Liver (tissue), 9 donors: Measurements from ENCODE around the gene NET1. TPM values are rescaled to one million over a fixed set of nuclear protein-coding genes. Genes with fewer than 3 reads are reported as not detected.

ENCODE experiments used
- DNase-seq: peaks from one replicate; pipeline ENCODE4 v3.0.0-alpha.2; 2017; ENCODE audit warnings: low spot score
- H3K27ac ChIP-seq, 2 donors: one replicate each; pipeline ENCODE4 v1.7.0; 2013; ENCODE audit warnings: inconsistent platforms in 2 of 2, low read length in 2 of 2, control low read depth in 1 of 2, low read depth in 1 of 2, mild to moderate bottlenecking in 1 of 2
- H3K27me3 ChIP-seq, 4 donors: one replicate each; pipeline versions ENCODE4 v1.6.1 to v1.7.0; 2013; ENCODE audit warnings: low read length in 3 of 4, inconsistent platforms in 1 of 4, mild to moderate bottlenecking in 1 of 4, moderate library complexity in 1 of 4; ENCODE audit not compliant: control insufficient read depth in 4 of 4, insufficient read depth in 4 of 4
- H3K36me3 ChIP-seq, 4 donors: one replicate each; pipeline versions ENCODE4 v1.6.1 to v1.7.0; 2013; ENCODE audit warnings: low read length in 3 of 4, mild to moderate bottlenecking in 3 of 4, low read depth in 1 of 4, moderate library complexity in 1 of 4; ENCODE audit not compliant: control insufficient read depth in 4 of 4, insufficient read depth in 3 of 4
- H3K4me1 ChIP-seq, 4 donors: one replicate each; pipeline versions ENCODE4 v1.6.1 to v1.7.0; 2013; ENCODE audit warnings: low read length in 3 of 4, mild to moderate bottlenecking in 3 of 4, moderate library complexity in 1 of 4; ENCODE audit not compliant: control insufficient read depth in 4 of 4, insufficient read depth in 4 of 4
- H3K4me3 ChIP-seq, 3 donors: one replicate each; pipeline versions ENCODE4 v1.6.1 to v1.7.0; 2013; ENCODE audit warnings: low read length in 3 of 3, control low read depth in 1 of 3, low read depth in 1 of 3, mild to moderate bottlenecking in 1 of 3
- H3K9ac ChIP-seq, 2 donors: one replicate each; pipeline ENCODE4 v1.7.0; 2013; ENCODE audit warnings: low read length in 2 of 2, mild to moderate bottlenecking in 2 of 2, moderate library complexity in 2 of 2, control low read depth in 1 of 2, low read depth in 1 of 2
- H3K9me3 ChIP-seq, 4 donors: one replicate each; pipeline versions ENCODE4 v1.6.1 to v1.7.0; 2013; ENCODE audit warnings: low read length in 3 of 4; ENCODE audit not compliant: control insufficient read depth in 4 of 4
- CTCF ChIP-seq: fragments of 150-350 bp; IDR thresholded peaks from 2 replicates; pipeline ENCODE4 v1.5.1; 2017; ENCODE audit warnings: improper control_type of control experiment, low read depth, low read length; ENCODE audit not compliant: missing input control
- EGR1 ChIP-seq, 2 donors: IDR thresholded peaks; 2 replicates each; pipeline ENCODE4 v1.6.1; 2016 to 2018; ENCODE audit warnings: antibody characterized with exemption in 2 of 2, low read depth in 2 of 2
- FOXA1 ChIP-seq: IDR thresholded peaks from 2 replicates; pipeline ENCODE4 v1.6.1; 2016; ENCODE audit warnings: antibody characterized with exemption
- FOXA2 ChIP-seq: IDR thresholded peaks from 2 replicates; pipeline ENCODE4 v1.6.1; 2016; ENCODE audit warnings: antibody characterized with exemption
- GABPA ChIP-seq, 2 donors: IDR thresholded peaks in 1 of 2; conservative IDR thresholded peaks in 1 of 2; 2 replicates each; pipeline ENCODE4 v1.6.1; 2016; ENCODE audit warnings: antibody characterized with exemption in 2 of 2, mild to moderate bottlenecking in 1 of 2, moderate library complexity in 1 of 2
- HNF4A ChIP-seq, 2 donors: conservative IDR thresholded peaks; 2 replicates each; pipeline ENCODE4 v1.6.1; 2016; ENCODE audit warnings: antibody characterized with exemption in 2 of 2, mild to moderate bottlenecking in 2 of 2
- HNF4G ChIP-seq: IDR thresholded peaks from 2 replicates; pipeline ENCODE4 v1.6.1; 2016; ENCODE audit warnings: antibody characterized with exemption
- JUND ChIP-seq, 2 donors: IDR thresholded peaks; 2 replicates each; pipeline ENCODE4 v1.6.1; 2016; ENCODE audit warnings: antibody characterized with exemption in 2 of 2
- NR2F2 ChIP-seq: IDR thresholded peaks from 2 replicates; pipeline ENCODE4 v1.6.1; 2016; ENCODE audit warnings: antibody characterized with exemption
- RAD21 ChIP-seq, 2 donors: IDR thresholded peaks; 2 replicates each; pipeline ENCODE4 v1.6.1; 2016; ENCODE audit warnings: antibody characterized with exemption in 2 of 2, mild to moderate bottlenecking in 2 of 2
- REST ChIP-seq: IDR thresholded peaks from 2 replicates; pipeline ENCODE4 v1.6.1; 2016; ENCODE audit warnings: antibody characterized with exemption, mild to moderate bottlenecking
- RXRA ChIP-seq, 2 donors: IDR thresholded peaks; 2 replicates each; pipeline ENCODE4 v1.6.1; 2017 to 2018; ENCODE audit warnings: antibody characterized with exemption in 2 of 2, mild to moderate bottlenecking in 1 of 2
- SP1 ChIP-seq: IDR thresholded peaks from 2 replicates; pipeline ENCODE4 v1.6.1; 2018; ENCODE audit warnings: antibody characterized with exemption, mild to moderate bottlenecking
- YY1 ChIP-seq: IDR thresholded peaks from 2 replicates; pipeline ENCODE4 v1.6.1; 2016; ENCODE audit warnings: antibody characterized with exemption, mild to moderate bottlenecking
- WGBS: extraction: QIAGEN DNeasy Blood & Tissue Kit; methylation state at CpG from one replicate; pipeline ENCODE4 v1.1.7; 2013; 5-methylcytosine and 5-hydroxymethylcytosine counted together
- polyA plus RNA-seq, 2 donors: library from polyadenylated mRNA; stranded (reverse) in 1 of 2; unstranded in 1 of 2; fragments of 200-250 nt in 1 of 2; fragments of >200 nt in 1 of 2; fragmentation: Nextera tagmentation in 1 of 2; extraction: Ambion mirVana in 1 of 2; gene quantifications; one replicate each; pipeline versions ENCODE4 v1.2.1 to v1.2.3, GENCODE V29; 2013 to 2015
- total RNA-seq, 2 donors: library from RNA; depleted of rRNA; stranded (reverse); fragments of >200 nt; gene quantifications; one replicate each; pipeline ENCODE4 v1.2.3, GENCODE V29; 2014
- TF ChIP-seq, protein P1 (sequence below): IDR thresholded peaks from 2 replicates; pipeline ENCODE4 v1.6.1; 2016; ENCODE audit warnings: antibody characterized with exemption
- TF ChIP-seq, protein P2 (sequence below): IDR thresholded peaks from 2 replicates; pipeline ENCODE4 v1.6.1; 2016; ENCODE audit warnings: antibody characterized with exemption
- donor health status: healthy.
- donor health status: healthy.
- donor health status: healthy.
- donor health status: healthy.
- donor health status: healthy.

The NET1 gene
- total and polyA plus RNA-seq, 4 donors = 16.2 to 38.6 (median 25.6) TPM

GRCh38 chr10:5466451-5467206, 54.3 kb downstream of the NET1 start:
- 54% methylated on average over 18 of the region's 18 CpGs for WGBS
- Histone ChIP-seq H3K9me3 (no peaks in the 10 kb centered on the region), H3K27me3 (no peaks in the 10 kb centered on the region), H3K9ac (no peak overlapping the region), H3K4me3 (no peak overlapping the region), H3K36me3 (no peaks in the 10 kb centered on the region), H3K4me1 (peaks cover 4 to 38% (median 21%) of the 10 kb centered on the region in 4 donors), H3K27ac (peak overlapping the region in 1 of 2 donors; percentile 5)
- DNase-seq = no peak
- TF ChIP-seq YY1 = no peak
- peak in 1 of 2 donors; percentile 39 for TF ChIP-seq RAD21 (IDR thresholded peaks at IDR 0.05)

- Histone ChIP-seq H3K4me1 (peaks cover 4 to 35% (median 21%) of the 10 kb centered on the region in 4 donors), H3K27me3 (no peaks in the 10 kb centered on the region), H3K27ac (peak overlapping the region in 1 of 2 donors; percentile 5), H3K9me3 (no peaks in the 10 kb centered on the region), H3K9ac (no peak overlapping the region), H3K4me3 (no peak overlapping the region), H3K36me3 (no peaks in the 10 kb centered on the region)
- DNase-seq = no peak
- TF ChIP-seq FOXA2 (no peak), NR2F2 (no peak), SP1 (no peak), HNF4G (no peak), GABPA (IDR thresholded peaks at IDR 0.05 in 1 of 2, conservative IDR thresholded peaks at IDR 0.05 in 1 of 2) (no peak), RXRA (IDR thresholded peaks at IDR 0.05) (no peak), FOXA1 (no peak), JUND (IDR thresholded peaks at IDR 0.05) (no peak)
- WGBS = 83% methylated on average over 8 of the region's 8 CpGs
These were observed 54.8 kb downstream of the NET1 start for GRCh38 chr10:5467207-5467535.

- Histone ChIP-seq H3K9ac (no peak overlapping the region), H3K27me3 (no peaks in the 10 kb centered on the region), H3K27ac (no peak overlapping the region), H3K36me3 (no peaks in the 10 kb centered on the region), H3K9me3 (no peaks in the 10 kb centered on the region), H3K4me3 (no peak overlapping the region), H3K4me1 (peaks cover 4 to 29% (median 21%) of the 10 kb centered on the region in 4 donors)
- WGBS = 84% methylated on average over 6 of the region's 6 CpGs
- no peak for TF ChIP-seq REST
- TF ChIP-seq, protein P1, sequence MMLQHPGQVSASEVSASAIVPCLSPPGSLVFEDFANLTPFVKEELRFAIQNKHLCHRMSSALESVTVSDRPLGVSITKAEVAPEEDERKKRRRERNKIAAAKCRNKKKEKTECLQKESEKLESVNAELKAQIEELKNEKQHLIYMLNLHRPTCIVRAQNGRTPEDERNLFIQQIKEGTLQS = no peak
- no peak for TF ChIP-seq SP1
- TF ChIP-seq HNF4G = no peak
- no peak for TF ChIP-seq CTCF
- TF ChIP-seq JUND (IDR thresholded peaks at IDR 0.05) = no peak
- no peak for TF ChIP-seq NR2F2
- no peak for TF ChIP-seq RXRA (IDR thresholded peaks at IDR 0.05)
- no peak for TF ChIP-seq EGR1 (IDR thresholded peaks at IDR 0.05; ENCODE audit: low read depth in 2 of 2)
- TF ChIP-seq, protein P2, sequence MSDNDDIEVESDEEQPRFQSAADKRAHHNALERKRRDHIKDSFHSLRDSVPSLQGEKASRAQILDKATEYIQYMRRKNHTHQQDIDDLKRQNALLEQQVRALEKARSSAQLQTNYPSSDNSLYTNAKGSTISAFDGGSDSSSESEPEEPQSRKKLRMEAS = no peak
- TF ChIP-seq HNF4A (conservative IDR thresholded peaks at IDR 0.05) = no peak
- DNase-seq = no peak
These were observed 55.4 kb downstream of the NET1 start for GRCh38 chr10:5467634-5468255.
